Ishikawa (cell line): ENCODE measurements around the gene AKT1S1.

Source experiments
- CEBPB ChIP-seq: IDR thresholded peaks from 2 replicates; pipeline ENCODE4 v1.6.1; 2012
- CREB1 ChIP-seq: IDR thresholded peaks from 2 replicates; pipeline ENCODE4 v1.6.1; 2012; ENCODE audit warnings: low read depth
- EGR1 ChIP-seq: IDR thresholded peaks from 2 replicates; pipeline ENCODE4 v1.6.1; 2012
- EP300 ChIP-seq: IDR thresholded peaks from 2 replicates; pipeline ENCODE4 v1.6.1; 2012; ENCODE audit warnings: borderline replicate concordance
- FOXM1 ChIP-seq: IDR thresholded peaks from 2 replicates; pipeline ENCODE4 v1.6.1; 2012; ENCODE audit warnings: low read depth, borderline replicate concordance
- MAX ChIP-seq: IDR thresholded peaks from 2 replicates; pipeline ENCODE4 v1.6.1; 2012
- NFIC ChIP-seq: IDR thresholded peaks from 2 replicates; pipeline ENCODE4 v1.6.1; 2012
- RAD21 ChIP-seq: IDR thresholded peaks from 2 replicates; pipeline ENCODE4 v1.6.1; 2012; ENCODE audit warnings: low read depth
- REST ChIP-seq: IDR thresholded peaks from 2 replicates; pipeline ENCODE4 v1.6.1; 2012; ENCODE audit warnings: low read depth, mild to moderate bottlenecking
- TAF1 ChIP-seq: IDR thresholded peaks from 2 replicates; pipeline ENCODE4 v1.6.1; 2012; ENCODE audit warnings: low read depth, mild to moderate bottlenecking
- TCF12 ChIP-seq: IDR thresholded peaks from 2 replicates; pipeline ENCODE4 v1.6.1; 2012; ENCODE audit warnings: low read depth
- TEAD4 ChIP-seq: IDR thresholded peaks from 2 replicates; pipeline ENCODE4 v1.6.1; 2012
- USF1 ChIP-seq: IDR thresholded peaks from 2 replicates; pipeline ENCODE4 v1.6.1; 2012
- YY1 ChIP-seq: IDR thresholded peaks from 2 replicates; pipeline ENCODE4 v1.6.1; 2012; ENCODE audit warnings: low read depth
- ZBTB7A ChIP-seq: IDR thresholded peaks from 2 replicates; pipeline ENCODE4 v1.6.1; 2012; ENCODE audit warnings: low read depth

Gene AKT1S1

DNA sequence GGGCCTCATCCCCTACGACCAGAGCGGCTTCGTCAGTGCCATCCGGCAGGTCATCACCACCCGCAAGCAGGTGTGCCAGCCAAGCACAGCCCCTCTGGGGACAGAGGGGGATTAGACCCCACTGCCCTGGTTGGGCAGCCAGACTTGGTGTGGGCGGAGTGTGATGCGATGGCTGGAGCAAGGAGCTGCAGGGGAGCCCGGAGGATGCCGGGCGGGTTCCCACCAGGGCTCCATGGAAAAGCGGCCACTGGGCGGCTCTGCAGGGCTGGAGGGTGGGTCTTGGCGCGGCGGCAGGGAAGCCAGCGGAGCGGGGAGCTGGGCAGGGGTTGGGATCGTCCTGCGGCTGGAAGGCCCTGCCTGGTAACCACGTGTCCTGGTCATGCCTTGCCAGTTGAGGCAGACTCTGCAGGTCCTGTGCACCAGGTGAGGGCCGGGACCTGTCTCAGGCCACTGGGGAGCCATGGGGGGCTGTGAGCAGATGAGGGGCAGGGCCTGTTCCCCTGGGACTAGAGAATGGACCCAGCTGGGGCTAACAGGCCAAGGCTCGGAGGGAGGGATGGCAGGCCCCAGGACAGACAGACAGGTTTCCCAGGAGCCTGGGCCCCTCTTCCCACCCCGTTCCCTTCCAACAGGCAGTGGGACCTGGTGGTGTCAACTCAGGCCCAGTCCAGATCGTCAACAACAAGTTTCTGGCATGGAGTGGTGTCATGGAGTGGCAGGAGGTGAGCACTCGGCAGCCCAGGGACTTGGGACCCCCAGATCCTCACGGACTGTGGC is 19.9 kb downstream of the AKT1S1 start:
- TF ChIP-seq CEBPB: no peak
- TF ChIP-seq EP300: no peak
- no peak for TF ChIP-seq TCF12
- TF ChIP-seq FOXM1: no peak
- no peak for TF ChIP-seq RAD21
- no peak for TF ChIP-seq YY1
- TF ChIP-seq MAX: no peak

DNA sequence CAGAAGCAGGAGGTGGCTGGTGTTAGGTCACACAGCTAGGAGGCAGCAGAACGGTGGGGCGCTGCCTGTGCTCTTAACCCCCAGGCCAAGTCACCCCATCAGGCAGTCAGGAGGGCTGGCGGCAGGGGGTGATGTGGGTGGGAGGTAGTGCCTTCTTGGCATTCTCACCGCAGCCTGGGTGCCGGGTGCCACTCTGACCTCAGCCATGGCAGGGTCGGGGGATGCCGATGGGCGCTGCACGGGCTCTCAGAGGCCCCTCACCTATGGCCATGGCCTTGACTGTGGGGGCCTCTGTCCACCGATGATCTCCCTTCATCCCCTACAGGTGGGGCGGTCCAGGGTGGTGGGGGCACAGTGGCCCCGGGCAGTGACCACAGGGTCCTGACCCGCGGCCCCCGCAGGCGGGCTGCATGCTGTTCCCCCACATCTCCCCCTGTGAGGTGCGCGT is 20.6 kb downstream of the AKT1S1 start:
- TF ChIP-seq FOXM1: no peak
- no peak for TF ChIP-seq USF1
- TF ChIP-seq RAD21: no peak
- no peak for TF ChIP-seq YY1
- no peak for TF ChIP-seq TAF1
- TF ChIP-seq EGR1: no peak
- TF ChIP-seq ZBTB7A: no peak
- TF ChIP-seq MAX: no peak
- no peak for TF ChIP-seq TCF12
- no peak for TF ChIP-seq REST
- no peak for TF ChIP-seq CREB1

- TF ChIP-seq FOXM1 (no peak), CREB1 (no peak), EGR1 (no peak), MAX (no peak), EP300 (no peak), USF1 (no peak), TCF12 (no peak), YY1 (no peak), RAD21 (no peak), ZBTB7A (no peak), CEBPB (no peak), TAF1 (no peak), REST (no peak), TEAD4 (no peak), NFIC (no peak)
These were observed 21.2 kb downstream of the AKT1S1 start for GRCh38 chr19:49855676-49856573.

GRCh38 chr19:49855277-49855675 is 21.9 kb downstream of the AKT1S1 start:
- TF ChIP-seq RAD21 (no peak), REST (no peak)
